HG03571 (cell line): Measurements from ENCODE around the gene PA2G4.
A peak's percentile ranks its signal among the peaks of the same experiment; 100 is the strongest.

ENCODE experiments used
- ATAC-seq: cut with Tn5 transposase; IDR thresholded peaks from one replicate; pipeline ENCODE4 v1.9.1; 2021; ENCODE audit not compliant: unreplicated experiment

PA2G4 gene

GRCh38 chr12:56124133-56124532 lies 19.8 kb downstream of the PA2G4 start:
- ATAC-seq, result no peak

DNA sequence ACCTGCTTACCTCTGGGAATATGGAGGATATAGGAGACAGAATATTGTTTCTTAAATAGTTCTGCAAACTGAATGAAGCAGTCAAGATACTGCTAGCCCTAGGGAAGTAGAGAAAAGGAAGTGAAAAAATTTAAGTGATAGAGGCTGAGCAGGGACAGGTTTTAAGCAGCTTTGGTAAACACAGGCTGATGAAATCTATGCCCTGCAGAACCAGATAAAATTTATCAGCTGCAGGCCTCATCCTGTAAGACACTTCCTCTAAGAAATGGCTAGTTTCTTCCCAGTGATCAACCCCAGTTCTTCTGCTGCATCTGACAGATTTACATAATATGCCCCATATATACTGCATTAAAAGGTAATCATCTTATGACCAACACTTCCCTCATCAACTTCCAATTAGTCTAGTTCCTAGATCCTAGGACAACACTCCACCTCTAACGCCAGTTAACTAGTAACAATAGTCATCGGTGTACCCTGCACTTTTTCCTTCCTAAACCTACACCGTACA lies 22.4 kb downstream of the PA2G4 start:
- no peak for ATAC-seq

DNA sequence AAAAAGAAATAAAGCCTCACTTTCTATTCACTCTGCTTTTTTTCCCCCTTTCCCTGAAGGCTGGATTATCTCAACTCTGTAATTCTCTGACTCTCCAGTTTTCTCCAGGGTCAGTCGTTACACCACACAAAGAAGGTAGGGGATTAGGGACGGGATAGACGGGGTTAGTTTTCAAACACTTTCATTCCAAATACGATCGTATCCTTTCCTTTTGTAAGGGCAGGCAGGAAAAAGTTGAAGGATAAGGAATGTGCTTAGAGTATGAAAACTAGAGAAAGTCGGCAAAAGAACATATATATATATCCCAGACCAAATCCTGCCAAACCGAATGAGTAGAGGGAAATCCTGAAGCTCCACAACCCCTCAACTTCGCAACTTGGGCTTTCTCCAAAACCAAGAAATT lies 23.1 kb downstream of the PA2G4 start:
- ATAC-seq, result no peak

GRCh38 chr12:56127888-56128669 lies 23.7 kb downstream of the PA2G4 start, which contains the start of gene ESYT1:
Gene ESYT1, plus strand, starts transcription at chr12:56128267. Its CDS starts 53 bp downstream, at chr12:56128320.
- peak; percentile 86 for ATAC-seq

DNA sequence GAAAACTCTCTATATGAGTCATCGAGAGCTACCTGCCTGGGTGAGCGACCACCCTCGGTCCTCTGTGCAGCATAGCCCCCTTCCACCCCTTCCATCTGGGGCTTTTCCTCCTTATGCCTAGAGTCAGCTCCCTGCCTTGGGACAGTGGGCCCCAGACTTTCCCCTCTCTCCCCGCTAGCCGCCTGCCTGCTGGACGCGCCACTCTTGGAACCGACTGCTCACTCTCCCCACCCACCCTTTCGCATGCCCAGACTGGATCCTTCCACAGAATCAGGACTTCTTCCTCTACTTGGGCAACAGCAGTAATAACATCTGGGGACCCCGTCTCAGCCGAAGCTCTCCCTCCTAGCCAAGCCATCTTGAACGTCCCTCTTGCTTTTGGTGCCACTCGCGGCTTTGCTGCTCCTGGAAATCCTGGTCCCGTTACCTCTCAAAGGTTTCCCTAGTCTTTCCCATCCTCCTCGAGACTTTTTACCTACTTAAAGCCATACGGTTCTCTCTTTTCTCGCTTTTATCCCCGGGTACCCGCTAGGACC lies 24.4 kb downstream of the PA2G4 start:
- no peak for ATAC-seq

DNA sequence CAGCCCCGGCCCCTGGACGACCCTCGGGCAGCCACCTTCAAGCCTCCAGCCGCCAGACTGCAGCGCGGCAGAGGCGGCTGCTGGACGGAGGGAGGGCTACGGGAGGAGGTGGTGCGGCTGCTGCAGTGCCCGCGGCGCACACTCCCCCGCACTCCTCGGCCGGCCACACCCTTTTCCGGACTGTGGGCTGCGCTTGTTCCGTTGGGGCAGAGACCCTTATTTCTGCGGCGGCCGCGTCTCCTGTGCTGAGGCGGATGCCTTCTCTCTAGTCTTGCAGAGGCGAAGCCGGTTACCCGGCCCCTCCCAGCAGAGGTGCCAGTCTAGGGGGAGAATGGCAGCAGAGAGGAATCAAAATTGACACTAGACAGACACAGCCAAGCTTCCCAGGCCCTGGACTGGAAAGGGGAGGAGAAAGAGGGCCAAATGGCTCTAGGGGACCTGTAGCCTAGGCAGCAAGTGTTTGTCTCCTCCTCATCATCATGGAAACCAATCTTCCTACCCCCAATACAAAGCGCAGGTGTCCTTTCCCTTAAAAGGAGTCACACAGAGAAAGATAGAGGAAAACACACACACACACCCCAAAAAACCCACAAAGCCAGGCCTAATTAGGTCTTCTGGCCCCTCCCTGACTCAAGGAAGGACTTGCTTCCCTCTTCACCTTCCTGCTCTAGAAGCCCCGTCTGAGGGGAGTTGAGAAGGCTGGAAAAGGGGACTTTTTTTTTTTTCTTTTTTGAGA lies 25.0 kb downstream of the PA2G4 start:
- ATAC-seq, result no peak

DNA sequence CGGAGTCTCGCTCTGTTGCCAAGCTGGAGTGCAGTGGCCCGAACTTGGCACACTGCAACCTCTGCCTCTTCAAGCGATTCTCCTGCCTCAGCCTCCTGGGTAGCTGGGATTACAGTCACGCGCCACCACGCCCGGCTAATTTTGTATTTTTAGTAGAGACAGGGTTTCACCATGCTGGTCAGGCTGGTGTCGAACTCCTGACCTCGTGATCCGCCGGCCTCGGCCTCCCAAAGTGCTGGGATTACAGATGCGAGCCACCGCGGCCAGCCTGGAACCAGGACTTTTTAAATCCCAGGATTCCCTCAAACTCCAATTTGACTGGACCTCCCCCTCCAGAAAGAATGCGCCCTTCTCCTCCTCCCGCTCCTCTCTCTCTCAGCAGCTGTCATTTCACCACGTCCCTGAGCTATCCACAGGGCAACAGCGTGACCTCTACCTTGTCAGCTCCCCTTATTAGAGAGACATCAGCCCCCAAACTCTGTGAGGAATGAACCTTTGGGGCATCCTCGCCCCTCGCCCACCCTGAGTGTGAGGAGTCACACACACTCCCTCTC lies 25.7 kb downstream of the PA2G4 start:
- ATAC-seq, result no peak

- ATAC-seq, result no peak
These were observed 26.5 kb downstream of the PA2G4 start for GRCh38 chr12:56130876-56131275.

DNA sequence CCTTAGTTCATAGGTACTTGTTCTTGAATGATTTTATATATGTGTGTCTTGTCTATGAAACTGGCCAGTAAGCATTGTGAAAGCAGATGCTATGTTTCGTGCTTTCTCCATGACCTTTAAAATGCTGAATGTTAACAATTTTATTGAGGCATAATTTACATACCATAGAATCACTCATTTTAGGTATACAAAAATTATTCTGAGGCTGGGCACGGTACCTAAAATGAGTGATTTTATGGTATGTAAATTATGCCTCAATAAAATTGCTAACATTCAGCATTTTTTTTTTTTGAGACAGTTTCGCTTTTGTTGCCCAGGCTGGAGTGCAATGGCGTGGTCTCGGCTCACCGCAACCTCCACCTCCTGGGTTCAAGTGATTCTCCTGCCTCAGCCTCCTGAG lies 30.5 kb downstream of the PA2G4 start:
- ATAC-seq, result no peak

DNA sequence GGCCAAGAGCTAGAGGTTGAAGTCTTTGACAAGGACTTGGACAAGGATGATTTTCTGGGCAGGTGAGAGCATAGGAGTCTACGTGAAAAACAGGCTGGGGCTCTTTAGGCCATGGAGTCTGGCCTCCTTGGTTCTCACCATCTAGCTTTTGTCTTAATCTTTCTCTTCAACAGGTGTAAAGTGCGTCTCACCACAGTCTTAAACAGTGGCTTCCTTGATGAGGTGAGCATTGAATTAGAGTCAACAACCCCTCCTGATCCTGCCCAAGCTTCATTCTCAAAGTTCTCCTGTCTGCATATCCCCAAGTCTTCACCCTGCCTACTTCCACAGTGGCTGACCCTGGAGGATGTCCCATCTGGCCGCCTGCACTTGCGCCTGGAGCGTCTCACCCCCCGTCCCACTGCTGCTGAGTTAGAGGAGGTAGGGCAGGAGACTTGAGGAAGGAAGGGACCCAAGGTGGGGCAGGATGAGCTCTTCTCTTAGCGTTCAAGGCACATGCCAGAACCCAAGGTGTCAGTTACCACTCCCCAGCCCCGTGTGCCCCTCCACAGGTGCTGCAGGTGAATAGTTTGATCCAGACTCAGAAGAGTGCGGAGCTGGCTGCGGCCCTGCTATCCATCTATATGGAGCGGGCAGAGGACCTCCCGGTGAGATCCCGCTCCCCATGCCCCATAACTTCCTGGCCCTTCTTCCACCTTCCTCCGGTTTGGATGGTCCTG lies 33.7 kb downstream of the PA2G4 start:
- no peak for ATAC-seq

GRCh38 chr12:56141946-56142784 lies 37.8 kb downstream of the PA2G4 start:
- no peak for ATAC-seq

GRCh38 chr12:56143217-56143616 lies 38.9 kb downstream of the PA2G4 start:
- ATAC-seq, result no peak

- no peak for ATAC-seq
These were observed 39.5 kb downstream of the PA2G4 start for GRCh38 chr12:56143870-56144269.

GRCh38 chr12:56145217-56145616 lies 40.9 kb downstream of the PA2G4 start:
- no peak for ATAC-seq

GRCh38 chr12:56146492-56147460 lies 42.4 kb downstream of the PA2G4 start:
- ATAC-seq, result no peak

DNA sequence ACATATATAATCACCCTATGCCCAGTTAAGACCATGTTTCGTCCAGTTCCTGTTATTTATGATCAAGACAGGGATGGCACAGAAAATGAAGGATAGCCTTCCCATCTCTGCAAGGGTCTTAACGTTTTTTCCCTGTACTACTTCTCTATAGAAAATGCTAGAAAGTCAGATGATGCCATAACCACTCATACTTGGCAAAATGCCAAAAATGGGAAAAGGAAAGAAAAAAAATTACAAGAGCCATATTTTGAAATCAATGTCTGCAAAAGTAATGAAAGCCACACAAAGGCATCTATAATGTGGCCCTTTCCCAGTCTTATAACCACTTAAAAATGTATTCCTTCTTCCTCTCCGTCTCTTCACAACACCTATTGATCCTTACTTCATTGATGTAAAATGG lies 46.2 kb downstream of the PA2G4 start:
- ATAC-seq, result no peak

GRCh38 chr12:56151672-56152131 lies 47.3 kb downstream of the PA2G4 start:
- peak; percentile 52 for ATAC-seq

- ATAC-seq, result peak; percentile 79
These were observed 47.9 kb downstream of the PA2G4 start, which contains the start of gene MYL6B for GRCh38 chr12:56152132-56152755. Gene MYL6B, plus strand, starts transcription at chr12:56152587. Its CDS starts 1,332 bp downstream, at chr12:56153919.
